Activated CD8-positive, alpha-beta memory T cell treated with anti-CD3 and anti-CD28 coated beads, Interleukin-2, amount 50 U/mL, for 48 hours (primary cell): ENCODE results near the gene LGR5.

ENCODE experiments used
- DNase-seq: peaks from one replicate; pipeline ENCODE4 v3.0.0-alpha.2; 2020

LGR5 gene

DNA sequence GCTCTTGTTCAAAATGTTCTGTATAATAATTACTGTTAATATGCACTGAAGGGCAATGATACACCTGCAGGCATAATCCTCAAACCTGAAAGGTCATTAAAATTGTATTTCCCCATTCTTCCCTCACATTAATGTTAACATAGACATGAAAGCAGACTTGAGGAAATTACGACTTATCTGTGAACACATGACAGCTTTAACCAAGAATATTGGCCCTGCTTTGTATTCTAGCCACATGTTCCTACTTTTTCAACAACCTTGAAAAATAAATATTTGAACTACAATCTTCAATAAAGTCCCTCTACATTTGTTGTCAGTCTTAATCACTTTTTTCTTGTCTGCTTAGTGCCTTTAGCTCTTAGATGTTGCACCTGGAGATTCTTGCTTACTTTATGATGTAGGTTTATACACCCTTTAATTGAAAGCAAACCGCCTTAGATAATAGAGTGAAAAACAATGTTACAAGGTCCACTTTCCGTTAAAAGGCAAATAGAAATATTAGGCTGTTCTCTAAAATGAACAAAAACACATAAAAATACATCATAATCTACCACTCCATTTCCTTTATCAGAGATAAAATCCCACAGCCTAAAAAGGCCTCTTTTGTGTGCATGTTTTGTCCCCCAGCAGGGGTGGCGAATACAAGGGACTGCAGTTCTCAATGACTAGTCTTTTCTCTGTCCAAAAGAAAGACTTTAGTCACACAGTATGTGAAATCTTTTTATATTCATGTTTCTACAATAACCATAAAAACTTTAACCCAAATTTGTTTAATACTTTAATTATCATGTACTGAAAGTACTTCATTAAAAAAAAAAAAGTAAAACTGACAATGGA, 168.1 kb downstream of the LGR5 start:
- DNase-seq, result no peak

DNA sequence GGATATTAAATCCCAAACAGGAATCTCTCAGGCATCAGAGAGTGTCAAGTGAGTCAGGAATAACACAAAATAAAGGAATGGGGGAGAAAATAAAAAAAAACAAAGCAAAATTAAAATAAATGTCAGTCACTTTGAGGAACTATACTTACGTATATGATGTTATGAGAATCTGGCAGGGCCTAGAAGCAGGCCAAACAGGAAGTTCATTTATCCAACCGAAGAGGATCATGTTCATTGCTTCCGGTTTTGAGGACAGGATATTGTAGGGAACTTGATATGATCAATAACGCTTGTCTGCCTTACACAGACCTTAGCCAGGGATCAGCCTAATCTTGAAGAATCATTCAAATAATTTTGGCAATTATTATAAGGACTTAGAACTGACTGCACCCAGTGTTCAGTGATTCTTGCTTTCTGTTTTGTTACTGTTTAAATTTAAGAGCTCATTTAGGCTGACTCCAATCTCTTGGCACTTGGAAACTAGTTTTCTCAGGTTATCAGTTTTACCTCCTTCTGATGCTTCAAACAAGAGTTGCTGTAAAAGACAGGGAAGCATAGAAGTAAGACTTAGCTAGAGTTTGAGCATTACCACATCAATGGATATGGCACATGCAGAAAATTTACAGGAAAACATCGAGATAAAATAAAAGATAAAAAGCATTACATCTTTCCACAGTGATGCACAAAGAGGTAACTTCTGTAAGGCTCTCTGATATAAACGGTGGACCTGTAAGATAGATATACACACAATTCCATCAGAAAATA, 170.6 kb downstream of the LGR5 start:
- DNase-seq, result no peak

DNA sequence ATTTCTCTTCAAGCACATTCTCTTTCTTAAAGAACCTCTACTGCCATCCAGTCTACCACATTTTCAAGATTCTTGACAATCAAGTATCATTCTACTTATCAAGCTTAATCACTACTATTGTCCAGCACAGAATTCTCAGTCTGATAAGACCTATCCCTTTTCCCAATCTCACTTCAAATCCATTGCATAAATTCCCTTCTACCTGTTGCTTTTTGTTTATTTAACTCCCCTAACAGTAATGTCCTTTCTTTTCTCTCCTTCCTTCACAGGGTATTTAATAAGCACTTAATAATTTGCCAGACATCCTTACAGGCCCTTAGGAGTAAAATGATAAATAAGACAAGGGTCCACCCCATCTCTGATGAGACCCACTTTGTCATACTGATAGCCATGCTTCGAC, 182.3 kb downstream of the LGR5 start:
- no peak for DNase-seq

DNA sequence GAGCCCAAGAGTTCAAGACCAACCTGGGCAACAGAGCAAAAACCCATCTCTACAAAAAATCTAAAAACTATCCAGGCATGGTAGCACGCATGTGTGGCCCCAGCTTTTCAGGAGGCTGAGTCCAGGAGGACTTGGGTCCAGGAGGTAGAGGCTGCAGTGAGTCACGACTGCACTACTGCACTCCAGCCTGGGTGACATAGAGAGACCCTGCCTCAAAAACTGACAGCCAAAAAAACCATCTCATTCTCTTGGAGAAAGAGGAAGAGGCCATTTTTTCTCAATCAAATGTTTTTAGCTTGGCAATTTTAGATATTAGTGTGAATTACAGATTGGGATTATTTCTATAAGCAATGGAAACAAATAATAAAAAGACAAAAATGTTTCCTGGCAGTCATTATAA, 185.9 kb downstream of the LGR5 start:
- no peak for DNase-seq

DNA sequence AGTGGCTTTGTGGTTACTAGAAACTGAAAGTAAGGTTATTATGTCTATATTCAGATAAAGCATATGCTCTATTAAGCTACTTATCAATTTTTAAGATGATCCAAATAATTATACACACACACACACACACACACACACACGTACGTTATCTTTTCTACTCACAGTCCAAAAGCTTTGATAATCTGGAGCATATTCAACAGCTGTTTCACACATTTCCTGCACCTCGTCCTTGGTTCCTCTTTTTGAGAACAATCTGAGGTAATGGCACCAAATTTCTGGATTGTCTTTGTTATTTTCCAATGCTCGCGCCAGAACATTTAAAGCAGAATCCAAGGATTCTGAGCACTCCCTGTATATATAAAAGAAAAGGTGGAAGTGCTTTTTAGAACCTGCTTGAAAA, 186.5 kb downstream of the LGR5 start:
- DNase-seq, result no peak

DNA sequence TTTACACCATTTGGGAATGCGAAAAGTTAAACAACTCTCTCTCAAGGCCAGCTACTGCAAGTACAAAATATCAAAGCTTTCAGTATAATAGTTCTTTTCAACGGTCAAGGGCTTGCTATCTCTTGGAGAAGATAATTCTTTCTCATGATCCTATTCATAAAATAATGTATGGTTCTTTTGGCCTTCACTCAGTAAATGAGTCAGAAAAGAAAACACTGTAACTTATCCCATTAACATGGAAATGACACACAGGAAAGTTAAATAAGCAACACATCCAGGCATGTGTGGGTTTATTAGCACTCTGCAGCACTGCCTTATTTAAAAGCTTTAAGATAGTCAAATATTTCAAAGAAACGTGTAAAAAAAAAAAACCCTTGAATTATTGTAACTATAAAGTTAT, 187.2 kb downstream of the LGR5 start:
- no peak for DNase-seq

DNA sequence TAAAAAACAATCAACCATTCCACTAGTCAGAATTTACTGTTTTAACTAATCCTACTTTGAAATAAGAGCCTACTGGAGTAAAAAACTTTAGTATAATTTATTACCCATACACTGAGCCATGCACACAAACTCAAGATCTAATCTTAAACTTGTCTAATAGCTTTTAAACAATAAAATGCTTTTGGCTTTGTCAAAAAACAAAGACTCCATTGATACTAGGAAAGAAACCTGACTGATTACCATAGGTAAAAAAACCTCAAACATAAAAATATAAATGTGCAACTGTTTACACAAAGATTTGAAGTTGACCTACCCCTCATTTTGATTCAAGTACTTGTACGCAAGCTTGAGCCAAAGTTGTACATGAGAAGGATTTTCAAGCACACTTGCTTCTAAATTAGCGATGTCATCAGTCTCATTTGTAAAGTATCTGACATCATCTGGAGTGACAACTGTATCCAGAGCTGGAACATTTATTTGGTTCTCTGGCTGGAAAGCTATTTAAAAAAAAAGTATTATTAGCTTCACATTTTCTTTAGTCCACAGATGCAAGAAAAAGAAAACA, 187.9 kb downstream of the LGR5 start:
- DNase-seq, result no peak
